ENCODE data around the gene CRYBA1.

Gene CRYBA1

DNA sequence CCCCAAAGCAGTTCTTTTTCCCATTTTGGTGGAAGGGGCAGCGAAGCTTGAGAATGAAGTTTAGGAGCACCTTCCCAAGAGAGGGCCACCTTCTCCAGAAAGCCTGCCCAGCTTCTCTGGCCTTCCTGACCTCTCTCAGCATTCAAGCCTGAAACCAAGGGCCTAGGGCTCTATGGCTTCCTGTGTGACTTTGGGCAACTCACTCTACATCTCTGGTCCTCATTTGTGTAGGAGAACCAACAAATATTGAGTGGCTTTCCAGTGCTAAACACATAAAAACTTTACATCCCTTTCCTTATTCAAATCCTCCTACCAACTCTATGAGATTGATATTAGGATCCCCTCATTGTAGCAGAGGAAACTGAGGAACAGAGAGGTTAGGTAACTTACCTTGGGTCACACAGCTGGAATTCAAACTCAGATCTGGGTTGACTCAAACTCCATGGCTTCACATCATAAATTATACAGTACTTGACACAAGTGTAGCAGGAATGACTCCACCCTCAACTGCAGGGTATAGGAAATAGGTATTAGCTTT lies 34.5 kb upstream of the CRYBA1 start:
- TF ChIP-seq, protein P1, sequence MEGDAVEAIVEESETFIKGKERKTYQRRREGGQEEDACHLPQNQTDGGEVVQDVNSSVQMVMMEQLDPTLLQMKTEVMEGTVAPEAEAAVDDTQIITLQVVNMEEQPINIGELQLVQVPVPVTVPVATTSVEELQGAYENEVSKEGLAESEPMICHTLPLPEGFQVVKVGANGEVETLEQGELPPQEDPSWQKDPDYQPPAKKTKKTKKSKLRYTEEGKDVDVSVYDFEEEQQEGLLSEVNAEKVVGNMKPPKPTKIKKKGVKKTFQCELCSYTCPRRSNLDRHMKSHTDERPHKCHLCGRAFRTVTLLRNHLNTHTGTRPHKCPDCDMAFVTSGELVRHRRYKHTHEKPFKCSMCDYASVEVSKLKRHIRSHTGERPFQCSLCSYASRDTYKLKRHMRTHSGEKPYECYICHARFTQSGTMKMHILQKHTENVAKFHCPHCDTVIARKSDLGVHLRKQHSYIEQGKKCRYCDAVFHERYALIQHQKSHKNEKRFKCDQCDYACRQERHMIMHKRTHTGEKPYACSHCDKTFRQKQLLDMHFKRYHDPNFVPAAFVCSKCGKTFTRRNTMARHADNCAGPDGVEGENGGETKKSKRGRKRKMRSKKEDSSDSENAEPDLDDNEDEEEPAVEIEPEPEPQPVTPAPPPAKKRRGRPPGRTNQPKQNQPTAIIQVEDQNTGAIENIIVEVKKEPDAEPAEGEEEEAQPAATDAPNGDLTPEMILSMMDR (IDR thresholded peaks at IDR 0.05; ENCODE audit: control insufficient read depth, extremely low read depth, insufficient read depth) = no peak
- H3K4me3 ChIP-seq (ENCODE audit: low read depth, low read length) = no peak overlapping the region
- no peak for DNase-seq (ENCODE audit: low read depth)

DNA sequence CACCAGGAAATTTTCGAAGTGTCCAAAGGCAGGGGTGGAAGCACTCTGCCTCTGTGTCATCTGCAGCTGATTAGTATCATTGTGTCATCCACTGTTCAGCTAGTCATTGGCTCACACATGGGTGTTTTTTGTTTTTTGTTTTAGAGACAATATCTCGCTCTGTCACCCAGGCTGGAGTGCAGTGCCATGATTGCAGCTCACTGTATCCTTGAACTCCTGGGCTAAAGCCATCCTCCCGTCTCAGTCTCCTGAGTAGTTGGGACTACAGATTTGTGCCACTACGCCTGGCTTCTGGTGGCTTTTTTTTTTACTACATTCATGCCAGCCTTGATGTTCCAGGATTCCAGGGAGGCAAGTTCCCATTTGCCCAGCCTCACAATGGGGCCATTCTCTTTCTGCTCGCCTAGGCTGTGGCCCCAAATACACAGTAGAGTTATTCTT lies 34.0 kb upstream of the CRYBA1 start:
- no peak overlapping the region for H3K4me3 ChIP-seq (ENCODE audit: low read depth, low read length)
- DNase-seq (ENCODE audit: low read depth) = no peak
- TF ChIP-seq, protein P1 (IDR thresholded peaks at IDR 0.05; ENCODE audit: control insufficient read depth, extremely low read depth, insufficient read depth) = no peak

DNA sequence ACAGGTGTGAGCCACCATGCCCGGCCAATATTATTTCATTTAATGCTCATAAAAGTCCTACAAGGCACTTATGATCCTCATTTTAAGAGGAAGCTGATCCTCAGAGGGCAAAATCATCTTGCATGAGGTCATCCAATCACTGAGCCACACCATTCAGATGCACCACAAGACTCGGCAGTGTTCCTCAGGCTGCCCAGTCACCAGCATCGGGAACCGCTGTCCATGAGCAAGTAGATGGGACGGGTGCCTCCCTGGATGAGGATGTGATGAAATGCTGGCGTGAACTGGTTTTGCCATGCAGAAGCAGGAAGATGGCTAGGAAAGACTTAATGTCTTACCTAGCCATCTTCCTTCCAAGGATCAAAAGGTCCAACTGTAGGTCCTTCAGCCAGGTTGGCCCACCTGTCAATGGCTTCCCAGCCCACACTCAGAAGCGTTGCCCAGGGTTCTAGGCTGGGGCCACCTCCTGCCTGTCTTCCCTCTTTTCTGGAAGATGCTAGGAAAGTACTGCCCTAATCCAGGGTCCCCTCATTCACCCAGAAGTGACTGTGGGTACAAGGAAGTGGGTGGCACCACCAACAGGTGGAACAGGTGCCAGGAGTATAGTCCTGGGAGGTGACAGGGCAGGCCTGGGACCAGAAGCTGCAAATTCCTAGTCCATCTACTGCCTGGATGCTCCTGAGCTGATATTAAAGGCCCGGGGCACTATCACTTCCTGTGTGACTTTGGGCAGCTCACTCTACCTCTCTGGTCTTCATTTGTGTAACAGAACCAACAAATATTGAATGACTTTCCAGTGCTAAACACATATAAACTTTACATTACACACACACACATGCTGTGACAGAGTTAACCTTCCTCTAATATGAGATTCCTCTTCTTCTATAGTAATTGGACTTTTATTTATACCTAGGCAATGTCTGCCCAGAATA lies 32.2 kb upstream of the CRYBA1 start:
- H3K4me3 ChIP-seq (ENCODE audit: low read depth, low read length) = no peak overlapping the region
- TF ChIP-seq, protein P1 (IDR thresholded peaks at IDR 0.05; ENCODE audit: control insufficient read depth, extremely low read depth, insufficient read depth) = no peak
- no peak for DNase-seq (ENCODE audit: low read depth)

DNA sequence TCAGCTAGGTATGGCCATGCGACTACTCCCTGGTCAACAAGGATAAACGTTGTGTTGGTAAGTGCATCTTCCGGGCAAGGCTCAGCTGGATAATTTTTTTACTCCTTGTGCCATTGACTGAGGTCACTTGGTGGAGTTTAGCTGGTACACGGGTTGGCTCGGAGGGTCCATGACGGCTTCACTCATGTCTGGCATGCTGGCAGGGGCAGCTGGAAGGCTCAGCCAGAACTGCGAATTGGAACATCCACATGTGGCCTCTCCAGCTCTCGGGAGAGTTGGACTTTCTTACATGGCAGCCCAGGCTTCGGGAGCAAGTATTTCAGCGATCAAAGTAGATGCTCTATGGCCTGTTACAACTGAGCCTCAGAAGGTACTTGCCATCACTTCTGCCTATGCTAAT lies 31.5 kb upstream of the CRYBA1 start:
- no peak for DNase-seq (ENCODE audit: low read depth)
- no peak overlapping the region for H3K4me3 ChIP-seq (ENCODE audit: low read depth, low read length)
- TF ChIP-seq, protein P1 (IDR thresholded peaks at IDR 0.05; ENCODE audit: control insufficient read depth, extremely low read depth, insufficient read depth) = no peak

DNA sequence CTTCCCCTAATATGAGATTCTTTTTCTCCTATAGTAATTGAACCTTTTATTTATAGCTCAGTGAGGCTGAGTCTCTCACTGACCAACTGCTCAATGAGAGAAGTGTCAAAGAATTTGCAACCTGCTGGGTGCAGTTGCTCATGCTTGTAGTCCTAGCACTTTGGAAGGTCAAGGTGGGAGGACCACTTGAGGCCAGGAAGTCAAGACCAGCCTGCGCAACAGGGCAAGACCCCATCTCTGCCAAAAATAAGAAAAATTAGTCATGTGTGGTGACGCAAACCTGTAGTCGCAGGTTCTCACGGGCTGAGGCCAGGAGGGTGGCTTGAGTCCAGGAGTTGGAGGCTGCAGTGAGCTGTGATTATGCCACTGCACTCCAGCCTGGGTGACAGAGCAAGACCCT lies 30.9 kb upstream of the CRYBA1 start:
- no peak overlapping the region for H3K4me3 ChIP-seq (ENCODE audit: low read depth, low read length)
- DNase-seq (ENCODE audit: low read depth) = no peak
- TF ChIP-seq, protein P1 (IDR thresholded peaks at IDR 0.05; ENCODE audit: control insufficient read depth, extremely low read depth, insufficient read depth) = no peak

DNA sequence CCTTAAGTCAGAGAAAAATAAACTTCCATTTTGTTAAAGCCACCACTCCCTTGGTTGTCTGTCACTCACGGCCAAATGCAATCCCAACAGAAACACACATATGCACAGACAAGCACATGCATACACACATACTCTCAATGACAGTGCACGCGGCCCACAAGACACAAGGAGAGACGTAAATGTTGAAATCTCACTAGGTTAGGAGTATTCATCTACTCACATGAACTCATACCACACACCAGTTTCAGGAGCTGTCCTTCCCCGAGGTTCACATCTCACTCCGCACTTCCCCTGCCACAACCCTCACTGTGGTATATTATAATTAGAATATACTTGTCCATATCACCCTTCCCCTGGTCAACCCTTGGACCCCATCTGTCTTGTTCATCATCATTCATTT lies 30.5 kb upstream of the CRYBA1 start:
- no peak for DNase-seq (ENCODE audit: low read depth)
- H3K4me3 ChIP-seq (ENCODE audit: low read depth, low read length) = no peak overlapping the region
- TF ChIP-seq, protein P1 (IDR thresholded peaks at IDR 0.05; ENCODE audit: control insufficient read depth, extremely low read depth, insufficient read depth) = no peak
